CD4-positive, alpha-beta T cell treated with Interleukin-10 for 1 hour (primary cell): ENCODE data around the gene NHERF1.

Experiments
- DNase-seq: peaks from one replicate; pipeline ENCODE4 v3.0.0-alpha.2; 2020

Gene NHERF1

GRCh38 chr17:74790161-74791058, 42.0 kb downstream of the NHERF1 start:
- no peak for DNase-seq

- DNase-seq: no peak
Observed at GRCh38 chr17:74792586-74793105, 44.2 kb downstream of the NHERF1 start.

GRCh38 chr17:74795327-74796020, 47.0 kb downstream of the NHERF1 start:
- no peak for DNase-seq

- DNase-seq: no peak
Observed at GRCh38 chr17:74796211-74796610, 47.8 kb downstream of the NHERF1 start.

- DNase-seq: no peak
Observed at GRCh38 chr17:74796866-74797265, 48.4 kb downstream of the NHERF1 start.

GRCh38 chr17:74797824-74798223, 49.4 kb downstream of the NHERF1 start:
- no peak for DNase-seq

- no peak for DNase-seq
Observed at GRCh38 chr17:74798239-74798707, 49.8 kb downstream of the NHERF1 start.

GRCh38 chr17:74799097-74799496, 50.7 kb downstream of the NHERF1 start:
- DNase-seq: no peak

GRCh38 chr17:74800531-74800930, 52.1 kb downstream of the NHERF1 start:
- DNase-seq: no peak

- DNase-seq: no peak
Observed at GRCh38 chr17:74801896-74802295, 53.5 kb downstream of the NHERF1 start.

GRCh38 chr17:74803388-74803930, 55.0 kb downstream of the NHERF1 start:
- no peak for DNase-seq

GRCh38 chr17:74803971-74804370, 55.5 kb downstream of the NHERF1 start:
- no peak for DNase-seq

- DNase-seq: no peak
Observed at GRCh38 chr17:74804683-74805082, 56.3 kb downstream of the NHERF1 start.

- DNase-seq: no peak
Observed at GRCh38 chr17:74805591-74805991, 57.2 kb downstream of the NHERF1 start.

- no peak for DNase-seq
Observed at GRCh38 chr17:74806334-74806733, 57.9 kb downstream of the NHERF1 start.

GRCh38 chr17:74807441-74807840, 59.0 kb downstream of the NHERF1 start:
- DNase-seq: no peak

- DNase-seq: no peak
Observed at GRCh38 chr17:74807925-74808324, 59.5 kb downstream of the NHERF1 start.

GRCh38 chr17:74808714-74809430, 60.4 kb downstream of the NHERF1 start:
- DNase-seq: no peak

- no peak for DNase-seq
Observed at GRCh38 chr17:74810699-74811485, 62.5 kb downstream of the NHERF1 start.

- no peak for DNase-seq
Observed at GRCh38 chr17:74812109-74813009, 63.9 kb downstream of the NHERF1 start.

GRCh38 chr17:74814453-74814852, 66.0 kb downstream of the NHERF1 start:
- no peak for DNase-seq
